Activated CD8-positive, alpha-beta memory T cell treated with anti-CD3 and anti-CD28 coated beads, Interleukin-2, amount 50 U/mL, for 1 hour (primary cell): ENCODE data around the gene ZNRF4.
"Not testable (repeated sequence)": the region's sequence is repeated elsewhere in the genome, so short reads cannot be mapped to it uniquely, and the experiment has no call there.

ENCODE experiments used
- DNase-seq: peaks from one replicate; pipeline ENCODE4 v3.0.0-alpha.2; 2020; ENCODE audit errors: extremely low read depth

Gene ZNRF4

DNA sequence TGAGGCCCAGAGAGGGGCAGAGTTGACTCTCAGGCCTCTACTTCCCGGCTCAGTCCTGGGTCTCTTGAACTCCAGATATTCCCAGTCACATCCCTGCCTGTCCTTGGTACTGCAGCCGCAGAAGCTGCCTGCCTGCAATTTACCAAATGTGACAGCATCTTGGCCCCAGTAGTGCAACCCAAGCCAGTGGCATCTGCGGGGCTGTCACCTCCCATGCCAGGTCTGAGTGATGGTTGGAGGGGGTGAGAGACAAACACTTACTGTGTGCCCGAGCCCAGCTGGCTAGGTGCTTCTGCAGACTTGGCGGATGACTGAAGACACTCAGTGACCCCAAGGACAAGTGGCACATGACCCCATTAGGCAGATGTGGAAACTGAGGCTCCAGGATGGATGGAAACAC lies 18.4 kb downstream of the ZNRF4 start:
- DNase-seq, result no peak

DNA sequence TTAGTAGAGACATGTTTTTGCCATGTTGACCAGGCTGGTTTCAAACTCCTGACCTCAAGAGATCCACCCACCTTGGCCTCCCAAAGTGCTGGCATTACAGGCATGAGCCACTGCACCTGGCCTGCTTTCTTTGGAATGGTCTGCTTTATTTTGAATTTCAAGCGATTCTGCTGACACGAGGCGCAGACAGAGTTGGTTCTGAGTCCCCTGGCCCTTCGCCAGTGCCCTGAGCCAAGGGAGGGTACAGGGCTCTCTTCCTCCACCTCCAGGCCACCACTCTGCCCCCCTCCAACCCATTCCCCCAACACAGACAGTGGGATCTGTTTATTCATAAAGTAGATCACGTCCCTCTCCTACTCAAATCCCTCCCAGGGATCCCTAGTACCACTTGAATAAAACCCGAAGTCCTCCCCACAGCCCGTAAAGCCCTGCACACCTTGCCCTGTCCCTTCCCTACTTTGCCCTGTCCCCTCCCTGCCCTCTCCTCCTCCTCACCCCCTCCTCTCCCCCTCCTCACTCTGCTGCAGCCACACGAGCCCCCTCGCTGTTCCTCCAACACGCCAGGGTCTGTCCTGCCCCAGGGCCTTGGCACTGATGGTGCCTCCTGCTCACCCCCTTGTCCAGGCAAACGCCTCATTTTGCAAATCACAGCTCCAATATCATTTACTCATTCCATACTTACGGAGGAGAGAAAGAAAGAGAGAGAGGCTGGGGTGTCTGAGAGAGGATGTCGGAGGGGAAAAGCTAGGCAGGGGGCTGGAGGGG lies 22.4 kb downstream of the ZNRF4 start:
- no peak for DNase-seq

DNA sequence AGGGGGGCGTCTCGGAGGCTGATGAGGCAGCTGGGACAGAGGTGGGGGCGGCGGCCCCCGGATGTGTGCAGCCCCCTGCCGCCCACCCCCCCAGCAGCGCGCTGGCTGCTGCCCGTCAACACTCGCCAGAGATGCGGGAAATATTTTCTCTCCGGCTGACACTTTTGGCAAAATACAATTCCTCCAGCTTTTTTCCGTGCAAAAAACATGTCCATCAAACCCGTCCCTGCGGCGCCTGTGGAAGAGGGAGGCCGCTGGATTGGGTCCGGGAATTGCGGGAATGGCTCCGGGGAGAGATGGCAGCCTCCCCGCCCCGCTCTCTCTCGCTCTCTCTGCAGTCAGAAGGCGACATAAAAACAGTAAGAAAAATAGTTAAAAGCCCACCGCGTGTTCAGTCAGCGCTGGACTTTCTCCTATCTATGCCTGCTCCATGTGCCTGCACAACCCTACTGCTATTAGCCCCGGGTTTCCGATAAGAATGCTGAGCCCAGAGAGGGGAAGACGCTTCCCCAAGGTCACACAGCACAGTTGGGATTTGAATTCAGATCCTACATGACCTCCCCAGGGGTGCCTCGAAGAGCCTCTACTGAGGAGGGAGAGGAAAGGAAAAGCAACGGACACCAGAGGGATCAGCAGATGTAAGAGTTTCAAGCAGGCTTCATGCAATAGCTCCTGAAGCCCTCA lies 23.2 kb downstream of the ZNRF4 start:
- DNase-seq, result no peak

GRCh38 chr19:5478925-5479588 lies 23.8 kb downstream of the ZNRF4 start:
- DNase-seq, result no peak

- no peak for DNase-seq
Measured at GRCh38 chr19:5479958-5480357, 24.7 kb downstream of the ZNRF4 start.

- no peak for DNase-seq
Measured at GRCh38 chr19:5480427-5480836, 25.2 kb downstream of the ZNRF4 start.

DNA sequence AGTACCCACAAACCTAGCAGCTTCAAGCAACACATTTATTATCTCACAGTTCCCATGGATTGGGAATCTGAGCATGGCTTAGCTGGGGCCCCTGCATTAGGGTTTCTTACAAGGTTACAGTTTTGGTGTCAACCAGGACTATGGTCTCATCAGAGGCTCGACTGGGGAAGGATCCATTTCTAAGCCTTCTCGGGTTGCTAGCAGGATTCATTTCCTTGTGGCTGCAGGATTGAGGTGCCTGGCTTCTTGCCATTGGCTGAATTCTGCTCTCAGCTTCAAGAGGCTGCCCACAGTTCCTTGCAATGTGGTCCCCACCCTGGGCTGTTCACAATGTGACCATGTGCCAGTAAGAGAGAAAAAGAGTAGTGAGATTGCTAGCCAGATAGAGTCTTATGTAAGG lies 26.7 kb downstream of the ZNRF4 start:
- no peak for DNase-seq

DNA sequence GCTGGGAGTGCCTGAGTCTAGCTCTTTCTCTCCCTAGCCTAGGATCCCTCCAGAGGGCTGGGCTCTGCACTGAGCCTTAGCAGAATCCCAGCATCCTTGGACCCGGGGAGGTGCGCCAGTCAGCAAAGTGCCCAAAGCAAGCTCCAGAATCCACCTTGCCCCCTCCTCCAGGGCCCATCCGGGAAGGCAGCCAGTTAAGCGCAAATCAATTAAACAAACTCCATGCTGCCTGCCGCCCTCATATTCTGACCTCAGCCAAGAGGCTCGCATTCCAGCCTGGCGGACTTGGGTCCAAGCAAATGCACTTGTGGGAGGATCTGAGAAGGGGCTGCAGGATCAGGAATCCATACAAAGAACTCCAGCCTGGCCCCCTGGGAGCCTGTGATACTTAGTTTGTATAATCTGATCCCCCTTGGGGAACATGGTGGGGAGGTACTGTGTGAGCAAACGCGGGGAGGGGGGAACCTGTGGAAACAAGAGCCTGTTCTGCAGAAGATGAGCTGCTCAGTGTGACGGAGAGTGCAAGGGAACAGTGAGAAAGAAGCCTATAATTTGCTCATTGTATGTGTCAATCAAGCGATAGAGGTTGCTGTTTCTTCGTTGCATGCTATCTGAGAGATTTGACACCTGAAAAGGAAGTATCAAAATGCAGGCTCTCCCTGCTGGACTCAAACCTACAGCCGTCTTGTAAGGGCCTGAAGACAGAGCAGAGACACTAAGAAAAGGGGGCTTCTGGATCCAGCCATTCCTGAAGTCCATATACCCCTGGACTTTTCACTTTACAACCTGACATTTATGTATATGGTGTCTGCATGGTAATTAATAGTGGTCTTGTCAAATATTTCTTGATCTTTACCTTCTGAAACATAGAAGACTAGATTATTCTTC lies 29.4 kb downstream of the ZNRF4 start:
- no peak for DNase-seq

DNA sequence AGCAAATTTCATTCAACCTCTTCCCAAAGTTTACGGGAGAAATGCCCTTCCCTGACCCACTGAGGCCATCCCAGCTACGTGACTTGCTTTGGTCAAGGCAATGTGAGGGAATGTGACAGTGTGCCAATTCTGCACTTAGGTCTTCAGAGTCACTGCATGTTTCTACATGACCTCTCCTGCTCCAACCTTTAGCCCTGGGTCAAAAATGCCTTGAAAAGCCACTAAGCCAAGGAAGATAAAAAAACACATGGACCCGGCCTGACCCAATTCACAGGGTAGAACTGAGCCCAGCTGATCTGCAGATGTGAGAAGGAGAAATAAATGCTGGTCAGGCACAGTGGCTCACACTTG lies 30.0 kb downstream of the ZNRF4 start:
- no peak for DNase-seq

GRCh38 chr19:5485658-5486057 lies 30.4 kb downstream of the ZNRF4 start:
- DNase-seq, result not testable (repeated sequence)

GRCh38 chr19:5487222-5487621 lies 32.0 kb downstream of the ZNRF4 start:
- DNase-seq, result no peak

DNA sequence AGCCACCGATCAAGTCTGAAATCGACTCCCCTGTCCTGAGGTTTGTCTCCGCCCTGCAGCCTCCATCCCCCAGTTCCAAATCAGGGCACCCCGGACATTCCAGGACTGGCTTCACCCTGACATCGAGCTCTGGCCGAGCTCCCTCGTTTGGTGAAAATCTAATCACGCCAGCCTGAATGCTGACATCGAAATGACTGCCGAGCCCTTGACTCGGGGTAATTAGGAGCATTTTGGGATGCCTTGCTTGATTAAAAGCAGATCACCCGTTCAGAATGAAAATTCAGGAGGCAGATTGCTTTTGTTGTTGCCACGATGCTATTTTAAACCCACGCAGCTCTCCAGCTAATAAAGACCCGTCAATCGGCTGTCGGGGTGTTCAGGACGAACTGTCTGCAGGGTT lies 34.3 kb downstream of the ZNRF4 start:
- DNase-seq, result no peak

GRCh38 chr19:5491565-5491964 lies 36.3 kb downstream of the ZNRF4 start:
- no peak for DNase-seq

- no peak for DNase-seq
Measured at GRCh38 chr19:5492281-5492634, 37.0 kb downstream of the ZNRF4 start.

- DNase-seq, result no peak
Measured at GRCh38 chr19:5492635-5493409, 37.6 kb downstream of the ZNRF4 start.

DNA sequence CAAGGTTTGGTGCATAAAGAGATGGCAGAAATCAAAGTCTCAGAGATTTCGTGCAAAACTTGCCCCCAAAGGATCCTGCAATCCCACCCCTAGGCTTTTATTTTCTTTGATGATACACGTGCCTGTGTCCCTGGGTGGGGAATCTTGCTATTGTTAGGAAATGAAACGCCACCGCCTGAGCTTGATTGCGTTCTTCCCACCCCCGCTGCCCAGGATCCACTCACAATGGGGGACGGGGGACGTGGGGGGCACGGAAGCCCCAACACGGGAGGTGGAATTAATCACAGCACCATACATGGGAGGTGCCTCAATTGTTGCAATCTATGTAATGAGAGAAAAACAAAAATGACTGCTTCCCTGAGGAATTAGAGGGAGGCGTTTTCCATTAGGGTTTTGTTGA lies 39.6 kb downstream of the ZNRF4 start:
- no peak for DNase-seq

DNA sequence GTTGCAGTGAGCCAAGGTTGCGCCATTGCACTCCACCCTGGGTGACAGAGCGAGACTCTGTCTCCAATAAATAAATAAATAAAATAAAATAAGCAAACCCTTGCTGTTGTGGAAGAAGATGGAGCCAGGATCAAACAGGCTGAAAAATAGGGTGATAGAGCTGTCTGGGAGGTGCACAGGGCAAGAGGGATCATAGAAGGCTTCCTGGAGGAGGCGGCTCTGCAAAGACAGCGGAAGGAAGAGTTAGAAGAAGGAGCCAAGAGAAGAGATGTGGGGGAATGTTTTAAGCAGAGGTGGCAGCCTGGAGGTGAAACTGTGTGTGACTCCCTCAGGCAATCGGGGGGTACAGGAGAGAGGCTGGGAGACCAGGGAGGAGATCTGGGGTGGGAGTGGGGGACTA lies 40.6 kb downstream of the ZNRF4 start:
- no peak for DNase-seq

GRCh38 chr19:5497297-5497696 lies 42.1 kb downstream of the ZNRF4 start:
- no peak for DNase-seq

- no peak for DNase-seq
Measured at GRCh38 chr19:5498830-5499550, 43.8 kb downstream of the ZNRF4 start.

- no peak for DNase-seq
Measured at GRCh38 chr19:5501907-5502306, 46.7 kb downstream of the ZNRF4 start.

DNA sequence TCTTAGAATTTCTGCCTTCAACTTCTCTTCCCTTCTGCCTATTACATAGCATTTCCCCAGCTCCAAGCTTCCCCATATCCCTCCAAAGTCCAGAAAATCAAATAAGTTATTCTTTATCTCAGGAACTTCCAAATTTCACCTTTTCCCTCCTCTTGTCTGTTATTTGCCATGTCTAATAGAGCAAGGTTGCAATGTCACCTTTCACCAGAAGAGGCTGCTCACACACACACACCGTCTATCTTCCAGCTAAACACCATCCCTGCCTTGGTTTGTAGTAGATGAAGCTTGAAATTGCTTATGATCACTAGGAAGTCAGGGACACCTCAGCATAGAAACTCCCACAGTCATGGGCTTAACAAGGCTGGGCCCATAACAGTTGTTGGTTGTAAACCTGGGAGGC lies 48.4 kb downstream of the ZNRF4 start:
- DNase-seq, result no peak
